ENCODE results near the gene MPHOSPH10.

DNA sequence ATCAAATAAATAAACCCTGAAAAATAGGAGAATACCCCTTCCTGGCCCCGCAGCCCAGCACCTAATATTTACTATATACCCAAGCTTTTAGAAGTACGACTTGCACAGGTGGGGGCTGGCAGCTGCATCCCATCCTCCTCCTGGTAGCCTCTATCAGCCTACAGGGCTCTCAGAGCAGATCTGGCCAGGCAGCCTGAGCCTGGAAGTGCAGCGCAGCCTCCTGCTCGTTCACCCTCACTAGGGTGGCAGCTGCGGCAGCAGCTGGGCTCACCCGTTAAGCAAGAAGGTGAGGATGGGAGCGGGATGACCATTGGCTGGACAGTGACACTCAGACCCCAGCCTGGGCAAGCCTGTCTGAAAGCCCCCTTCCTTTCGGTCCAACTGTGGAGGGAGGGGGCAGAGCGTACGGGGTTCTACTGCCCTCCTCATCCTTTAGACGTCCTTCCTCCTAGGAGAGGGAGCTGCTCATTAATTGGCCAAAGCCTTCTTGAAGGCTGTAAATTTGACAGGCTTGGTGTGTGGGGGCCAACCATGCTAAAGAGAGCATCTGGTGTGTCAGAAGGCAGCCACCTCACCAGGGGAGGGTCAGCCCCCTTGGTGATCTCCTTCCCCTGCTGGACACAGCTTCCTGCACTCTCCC lies 23.3 kb downstream of the MPHOSPH10 start:
- TF ChIP-seq, protein P1, sequence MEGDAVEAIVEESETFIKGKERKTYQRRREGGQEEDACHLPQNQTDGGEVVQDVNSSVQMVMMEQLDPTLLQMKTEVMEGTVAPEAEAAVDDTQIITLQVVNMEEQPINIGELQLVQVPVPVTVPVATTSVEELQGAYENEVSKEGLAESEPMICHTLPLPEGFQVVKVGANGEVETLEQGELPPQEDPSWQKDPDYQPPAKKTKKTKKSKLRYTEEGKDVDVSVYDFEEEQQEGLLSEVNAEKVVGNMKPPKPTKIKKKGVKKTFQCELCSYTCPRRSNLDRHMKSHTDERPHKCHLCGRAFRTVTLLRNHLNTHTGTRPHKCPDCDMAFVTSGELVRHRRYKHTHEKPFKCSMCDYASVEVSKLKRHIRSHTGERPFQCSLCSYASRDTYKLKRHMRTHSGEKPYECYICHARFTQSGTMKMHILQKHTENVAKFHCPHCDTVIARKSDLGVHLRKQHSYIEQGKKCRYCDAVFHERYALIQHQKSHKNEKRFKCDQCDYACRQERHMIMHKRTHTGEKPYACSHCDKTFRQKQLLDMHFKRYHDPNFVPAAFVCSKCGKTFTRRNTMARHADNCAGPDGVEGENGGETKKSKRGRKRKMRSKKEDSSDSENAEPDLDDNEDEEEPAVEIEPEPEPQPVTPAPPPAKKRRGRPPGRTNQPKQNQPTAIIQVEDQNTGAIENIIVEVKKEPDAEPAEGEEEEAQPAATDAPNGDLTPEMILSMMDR (IDR thresholded peaks at IDR 0.05): no peak
- TF ChIP-seq POLR2A (IDR thresholded peaks at IDR 0.05): no peak

All from uterus (tissue), 2 donors.